Astrocyte of the cerebellum (primary cell): Measurements from ENCODE around the gene PRKAA1.

Experiments used
- DNase-seq: peaks from one replicate; pipeline ENCODE4 v3.0.0-alpha.2; 2011; ENCODE audit warnings: low read depth
- H3K4me3 ChIP-seq: 2 replicates; pipeline ENCODE4 v1.5.1; 2011; ENCODE audit warnings: mild to moderate bottlenecking, low read depth, low read length, moderate library complexity
- in situ Hi-C: cut with HindIII; loops from 2 replicates; pipeline ENCODE4 v1.10.0; 2017; ENCODE audit warnings: low sequenced_read_pairs
- TF ChIP-seq, protein P1 (sequence below): IDR thresholded peaks from 2 replicates; pipeline ENCODE4 v1.5.1; 2012; ENCODE audit warnings: low read length, low read depth, moderate library complexity, mild to moderate bottlenecking; ENCODE audit errors: missing control alignments

PRKAA1 gene

DNA sequence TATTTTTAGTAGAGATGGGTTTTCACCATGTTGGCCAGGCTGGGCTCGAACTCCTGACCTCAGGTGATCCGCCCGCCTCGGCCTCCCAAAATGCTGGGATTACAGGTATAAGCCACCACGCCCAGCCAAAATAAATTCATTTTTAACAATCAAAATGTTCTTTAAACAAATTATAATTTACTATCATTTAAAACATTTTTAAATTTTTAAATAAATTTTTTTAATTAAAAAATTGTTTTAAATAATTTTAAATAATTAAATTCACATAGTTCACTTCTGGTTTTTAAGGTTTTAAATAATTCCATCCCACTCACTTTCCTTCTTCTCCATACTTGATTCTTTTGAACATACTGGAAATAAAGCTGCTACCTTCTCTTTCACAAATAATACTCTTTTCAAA, 27.4 kb downstream of the PRKAA1 start:
- TF ChIP-seq, protein P1, sequence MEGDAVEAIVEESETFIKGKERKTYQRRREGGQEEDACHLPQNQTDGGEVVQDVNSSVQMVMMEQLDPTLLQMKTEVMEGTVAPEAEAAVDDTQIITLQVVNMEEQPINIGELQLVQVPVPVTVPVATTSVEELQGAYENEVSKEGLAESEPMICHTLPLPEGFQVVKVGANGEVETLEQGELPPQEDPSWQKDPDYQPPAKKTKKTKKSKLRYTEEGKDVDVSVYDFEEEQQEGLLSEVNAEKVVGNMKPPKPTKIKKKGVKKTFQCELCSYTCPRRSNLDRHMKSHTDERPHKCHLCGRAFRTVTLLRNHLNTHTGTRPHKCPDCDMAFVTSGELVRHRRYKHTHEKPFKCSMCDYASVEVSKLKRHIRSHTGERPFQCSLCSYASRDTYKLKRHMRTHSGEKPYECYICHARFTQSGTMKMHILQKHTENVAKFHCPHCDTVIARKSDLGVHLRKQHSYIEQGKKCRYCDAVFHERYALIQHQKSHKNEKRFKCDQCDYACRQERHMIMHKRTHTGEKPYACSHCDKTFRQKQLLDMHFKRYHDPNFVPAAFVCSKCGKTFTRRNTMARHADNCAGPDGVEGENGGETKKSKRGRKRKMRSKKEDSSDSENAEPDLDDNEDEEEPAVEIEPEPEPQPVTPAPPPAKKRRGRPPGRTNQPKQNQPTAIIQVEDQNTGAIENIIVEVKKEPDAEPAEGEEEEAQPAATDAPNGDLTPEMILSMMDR, result no peak
- DNase-seq, result no peak
- H3K4me3 ChIP-seq, result no peak overlapping the region
- in situ Hi-C loops, result no loop called here

DNA sequence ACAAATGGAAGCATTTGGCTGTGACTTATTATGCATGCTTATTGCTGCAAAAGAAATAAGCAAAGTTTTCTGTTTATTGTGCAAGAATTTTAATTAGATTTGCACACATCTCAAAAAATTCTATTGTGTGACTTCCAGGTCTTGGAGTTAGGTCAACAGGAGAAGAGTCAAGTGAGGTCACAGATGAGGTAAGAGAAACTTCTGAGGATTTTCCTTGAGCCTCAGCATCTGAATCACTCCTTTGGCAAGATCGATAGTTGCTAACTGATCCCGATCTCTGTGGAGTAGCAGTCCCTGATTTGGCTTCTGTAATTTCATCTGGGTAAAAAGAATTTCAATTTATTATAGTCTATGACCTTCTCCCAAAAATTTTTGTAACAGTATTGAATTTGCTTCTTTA, 35.5 kb downstream of the PRKAA1 start:
- H3K4me3 ChIP-seq, result no peak overlapping the region
- TF ChIP-seq, protein P1, result no peak
- in situ Hi-C loops, result no loop called here
- no peak for DNase-seq

DNA sequence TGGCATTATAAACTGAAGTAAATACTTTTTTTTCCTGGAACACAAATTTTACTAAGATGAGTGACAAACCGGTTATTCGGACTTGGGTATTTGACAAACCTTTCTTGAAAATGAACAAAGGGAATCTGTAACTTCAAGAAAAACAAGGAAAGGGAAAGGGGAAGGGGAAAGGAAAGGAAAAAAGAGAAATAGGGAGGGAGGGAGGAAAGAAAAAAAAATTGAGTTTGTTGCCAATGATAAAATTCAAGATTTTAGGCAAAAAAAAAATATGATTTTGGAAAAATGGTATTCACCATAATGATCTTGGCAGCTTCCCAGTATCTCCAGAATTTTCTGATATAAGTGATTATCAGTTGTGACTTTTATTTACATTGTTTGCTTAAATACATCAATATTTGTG, 40.8 kb downstream of the PRKAA1 start:
- H3K4me3 ChIP-seq, result no peak overlapping the region
- DNase-seq, result no peak
- TF ChIP-seq, protein P1, result no peak
- in situ Hi-C loops, result no loop called here

DNA sequence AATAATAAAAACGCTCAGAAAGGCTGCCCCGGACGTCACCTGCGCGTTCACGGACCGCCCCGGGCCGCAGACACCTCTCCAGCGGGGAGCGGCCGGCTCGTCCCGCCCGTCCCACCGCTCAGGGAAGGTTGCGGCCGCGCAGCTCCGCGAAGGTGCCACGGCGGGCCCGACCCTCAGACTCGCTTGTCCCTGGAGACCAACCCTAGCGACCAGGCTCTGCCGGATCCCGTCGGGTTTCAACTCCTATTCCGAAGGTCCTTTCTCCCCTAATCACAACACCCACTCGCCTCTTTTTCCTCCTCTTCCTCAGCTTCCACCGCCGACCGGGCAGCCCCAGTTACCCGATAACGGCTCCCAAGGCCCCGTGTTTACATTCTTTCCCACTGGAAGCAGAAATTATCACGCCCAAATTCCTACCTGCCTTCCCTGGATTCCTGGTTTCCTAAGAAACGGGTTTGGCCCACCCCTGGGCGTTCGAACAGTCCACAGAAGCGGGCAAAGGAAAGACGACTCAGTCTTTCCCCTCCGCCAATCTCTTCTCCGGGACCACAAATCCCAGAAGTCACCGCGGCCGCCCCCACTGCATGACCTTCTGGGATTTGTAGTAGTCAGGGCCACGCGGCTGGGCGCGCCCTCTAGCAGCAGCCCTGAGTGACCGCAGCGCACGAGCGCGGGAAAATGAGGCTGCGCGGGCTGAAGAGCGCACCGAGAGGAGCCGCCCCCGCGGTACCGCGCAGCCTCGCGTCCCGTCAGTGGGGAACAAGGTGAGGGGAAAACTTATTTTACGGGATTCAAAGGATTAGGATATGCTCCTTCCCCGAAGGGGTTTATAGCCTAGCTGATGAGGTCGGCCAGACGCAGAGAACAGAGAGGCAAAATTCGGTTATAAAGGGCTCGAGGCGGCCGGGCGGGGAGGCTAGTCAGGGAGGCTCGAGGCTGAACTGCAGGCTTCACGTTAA, 42.5 kb downstream of the PRKAA1 start, which contains the start of gene TTC33:
TSS of gene TTC33 (minus strand) at position 555 of the 959 bp plus-strand sequence. CDS start 8,943 bp downstream, outside the sequence.
- H3K4me3 ChIP-seq, result peak within 1 kb of the TSS; percentile 72
- peak; percentile 87 for DNase-seq
- TF ChIP-seq, protein P1, result peak; percentile 65
- in situ Hi-C loops, result no loop called here

DNA sequence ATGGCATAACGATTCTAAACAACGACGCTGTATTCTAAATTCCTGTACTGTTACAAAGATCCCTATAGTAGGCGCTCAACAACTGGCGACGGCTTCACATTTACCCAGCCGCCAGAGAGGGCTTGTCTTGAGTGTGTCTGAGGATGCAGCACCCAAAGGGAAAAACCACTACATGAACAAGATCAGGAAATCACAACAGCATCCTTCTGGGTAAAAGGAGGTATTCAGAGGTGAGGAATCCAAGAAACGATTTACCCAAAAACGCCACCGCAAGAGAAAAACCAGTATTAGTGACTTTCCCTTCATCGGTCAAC, 43.1 kb downstream of the PRKAA1 start:
- H3K4me3 ChIP-seq, result peak overlapping the region; percentile 72
- in situ Hi-C loops, result no loop called here
- TF ChIP-seq, protein P1, result peak; percentile 85
- DNase-seq, result peak; percentile 69

DNA sequence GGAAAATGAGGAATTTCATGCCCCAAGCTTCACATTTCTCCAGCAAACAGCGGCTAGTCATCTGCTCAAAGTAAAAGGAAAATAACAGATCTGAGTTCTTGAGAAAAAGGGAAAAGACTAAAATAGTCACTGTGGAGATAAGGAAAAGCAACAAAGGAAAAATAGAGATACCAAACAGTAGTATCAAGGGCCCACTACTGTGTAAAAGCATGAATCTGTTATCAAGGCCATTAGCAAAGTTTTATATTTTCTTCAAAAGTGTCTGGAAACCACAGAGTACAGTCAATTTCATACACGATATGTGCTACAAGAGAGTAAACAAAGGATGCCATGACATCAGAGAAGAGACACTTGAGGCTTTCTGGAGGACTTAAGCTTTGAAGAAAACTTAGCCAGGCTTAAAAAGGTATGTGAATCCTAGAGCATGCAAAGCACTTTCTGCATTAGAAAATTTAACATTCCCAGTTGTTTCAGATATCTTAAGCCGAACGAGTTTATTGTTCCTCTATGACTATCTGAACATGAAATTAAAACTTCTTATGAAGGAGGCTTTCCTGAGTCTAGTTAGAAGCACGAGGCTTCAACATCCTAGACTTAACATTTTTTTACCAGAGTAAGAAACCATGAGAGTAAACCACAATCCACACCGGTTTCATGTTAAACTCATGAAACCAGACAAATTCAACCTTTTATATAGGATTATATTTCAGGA, 43.6 kb downstream of the PRKAA1 start:
- peak overlapping the region; percentile 72 for H3K4me3 ChIP-seq
- TF ChIP-seq, protein P1, result no peak
- in situ Hi-C loops, result no loop called here
- DNase-seq, result no peak
